Neuronal stem cell (in vitro differentiated cells): ENCODE data around the gene PSMB7.

Experiments used
- DNase-seq: peaks from one replicate; pipeline ENCODE4 v3.0.0-alpha.2; 2013; ENCODE audit warnings: low spot score
- H2AFZ ChIP-seq: one replicate; pipeline ENCODE4 v1.6.1; 2013; ENCODE audit warnings: mild to moderate bottlenecking, low read length, inconsistent platforms
- H2AK5ac ChIP-seq: 2 replicates; pipeline ENCODE4 v1.6.1; 2013; ENCODE audit warnings: low read depth, mild to moderate bottlenecking, inconsistent platforms, low read length, moderate library complexity, mixed read lengths
- H2BK120ac ChIP-seq: 2 replicates; pipeline ENCODE4 v1.6.1; 2013; ENCODE audit warnings: low read depth, mild to moderate bottlenecking, inconsistent platforms, low read length, moderate library complexity, mixed read lengths
- H2BK12ac ChIP-seq: one replicate; pipeline ENCODE4 v1.6.1; 2013; ENCODE audit warnings: low read length, inconsistent platforms
- H2BK15ac ChIP-seq: 2 replicates; pipeline ENCODE4 v1.6.1; 2013; ENCODE audit warnings: mild to moderate bottlenecking, low read length, inconsistent platforms, mixed read lengths
- H2BK5ac ChIP-seq: one replicate; pipeline ENCODE4 v1.6.1; 2013; ENCODE audit warnings: inconsistent platforms, mild to moderate bottlenecking, low read length, moderate library complexity
- H3K14ac ChIP-seq: one replicate; pipeline ENCODE4 v1.6.1; 2013; ENCODE audit warnings: low read length, inconsistent platforms
- H3K18ac ChIP-seq: 2 replicates; pipeline ENCODE4 v1.6.1; 2013; ENCODE audit warnings: low read length, inconsistent platforms
- H3K23ac ChIP-seq: 2 replicates; pipeline ENCODE4 v1.6.1; 2013; ENCODE audit warnings: low read depth, mild to moderate bottlenecking, mixed read lengths, low read length, inconsistent platforms; ENCODE audit not compliant: poor library complexity
- H3K27ac ChIP-seq: replicated peaks from 3 replicates; pipeline ENCODE4 v1.5.1; 2013; ENCODE audit warnings: low read length, inconsistent platforms
- H3K27me3 ChIP-seq, 3 experiments: 2 replicates each; pipeline ENCODE4 v1.6.1; 2013; ENCODE audit warnings: low read length in 3 of 3, mild to moderate bottlenecking in 2 of 3, inconsistent platforms in 1 of 3, low read depth in 1 of 3, mixed read lengths in 1 of 3, moderate library complexity in 1 of 3; ENCODE audit not compliant: control insufficient read depth in 3 of 3, insufficient read depth in 3 of 3
- H3K36me3 ChIP-seq, 2 donors: replicated peaks in 1 of 2; 2 replicates each; pipeline ENCODE4 v1.6.1; 2013; ENCODE audit warnings: low read length in 2 of 2; ENCODE audit not compliant: control insufficient read depth in 2 of 2, insufficient read depth in 2 of 2
- H3K4ac ChIP-seq: 2 replicates; pipeline ENCODE4 v1.6.1; 2013; ENCODE audit warnings: inconsistent platforms, mild to moderate bottlenecking, low read length, moderate library complexity
- H3K4me1 ChIP-seq, 2 donors: 1 replicate in 1 of 2; 2 replicates in 1 of 2; pipeline ENCODE4 v1.6.1; 2013; ENCODE audit warnings: low read length in 2 of 2, low read depth in 1 of 2; ENCODE audit not compliant: control insufficient read depth in 2 of 2, insufficient read depth in 1 of 2
- H3K4me2 ChIP-seq: one replicate; pipeline ENCODE4 v1.6.1; 2013; ENCODE audit warnings: mild to moderate bottlenecking, low read length, inconsistent platforms; ENCODE audit not compliant: insufficient read depth, poor library complexity, severe bottlenecking
- H3K4me3 ChIP-seq, 2 donors: 2 replicates each; pipeline ENCODE4 v1.5.1; 2013; ENCODE audit warnings: low read length in 2 of 2, mild to moderate bottlenecking in 2 of 2, inconsistent platforms in 1 of 2, moderate library complexity in 1 of 2
- H3K79me1 ChIP-seq: one replicate; pipeline ENCODE4 v1.6.1; 2013; ENCODE audit warnings: low read depth, mild to moderate bottlenecking, inconsistent platforms, low read length, moderate library complexity
- H3K9ac ChIP-seq: one replicate; pipeline ENCODE4 v1.6.1; 2013; ENCODE audit warnings: mild to moderate bottlenecking, low read depth, low read length, inconsistent platforms; ENCODE audit not compliant: poor library complexity
- H3K9me3 ChIP-seq, 2 donors: replicated peaks in 1 of 2; 2 replicates each; pipeline versions ENCODE3 to v1.6.1; 2013; ENCODE audit warnings: low read length in 2 of 2, mild to moderate bottlenecking in 2 of 2, inconsistent platforms in 1 of 2, low read depth in 1 of 2, mixed read lengths in 1 of 2, moderate library complexity in 1 of 2; ENCODE audit not compliant: control insufficient read depth in 2 of 2, insufficient read depth in 1 of 2
- H4K8ac ChIP-seq: one replicate; pipeline ENCODE4 v1.6.1; 2013; ENCODE audit warnings: low read depth, mild to moderate bottlenecking, inconsistent platforms, low read length, moderate library complexity
- H4K91ac ChIP-seq: one replicate; pipeline ENCODE4 v1.6.1; 2013; ENCODE audit warnings: low read length, low read depth, mild to moderate bottlenecking, inconsistent platforms; ENCODE audit not compliant: poor library complexity
- WGBS, 2 donors: extraction: QIAGEN DNeasy Blood & Tissue Kit; methylation state at CpG; one replicate each; pipeline ENCODE4 v1.1.7; 2013; ENCODE audit warnings: missing lambda C conversion rate in 2 of 2, mixed read lengths in 1 of 2; ENCODE audit not compliant: insufficient read length in 2 of 2, insufficient replicate concordance in 1 of 2; ENCODE audit errors: extremely low coverage in 2 of 2; 5-methylcytosine and 5-hydroxymethylcytosine counted together

The PSMB7 gene

GRCh38 chr9:124361128-124361527 lies 54.1 kb downstream of the PSMB7 start:
- Histone ChIP-seq H3K36me3 (peaks cover 6 to 60% of the 10 kb centered on the region in 2 donors), H2BK12ac (no peak overlapping the region), H3K14ac (no peak overlapping the region), H2BK15ac (no peak overlapping the region), H2BK5ac (no peak overlapping the region), H3K9ac (no peak overlapping the region), H3K27ac (no peak overlapping the region), H3K4ac (no peak overlapping the region), H3K23ac (no peak overlapping the region), H4K91ac (no peak overlapping the region), H3K4me2 (no peak overlapping the region), H4K8ac (no peak overlapping the region), H3K4me1 (peaks cover 2 to 22% of the 10 kb centered on the region in 2 donors), H2BK120ac (no peak overlapping the region), H3K4me3 (peak overlapping the region in 1 of 2 donors; percentile 31), H3K27me3 (no peaks in the 10 kb centered on the region), H2AK5ac (no peak overlapping the region), H3K18ac (no peak overlapping the region), H3K79me1 (peaks cover 4% of the 10 kb centered on the region), H3K9me3 (no peaks in the 10 kb centered on the region), H2AFZ (no peak overlapping the region)
- no peak for DNase-seq
- no CpG with 5 or more reads among the region's 8 CpGs for WGBS, 2 donors

DNA sequence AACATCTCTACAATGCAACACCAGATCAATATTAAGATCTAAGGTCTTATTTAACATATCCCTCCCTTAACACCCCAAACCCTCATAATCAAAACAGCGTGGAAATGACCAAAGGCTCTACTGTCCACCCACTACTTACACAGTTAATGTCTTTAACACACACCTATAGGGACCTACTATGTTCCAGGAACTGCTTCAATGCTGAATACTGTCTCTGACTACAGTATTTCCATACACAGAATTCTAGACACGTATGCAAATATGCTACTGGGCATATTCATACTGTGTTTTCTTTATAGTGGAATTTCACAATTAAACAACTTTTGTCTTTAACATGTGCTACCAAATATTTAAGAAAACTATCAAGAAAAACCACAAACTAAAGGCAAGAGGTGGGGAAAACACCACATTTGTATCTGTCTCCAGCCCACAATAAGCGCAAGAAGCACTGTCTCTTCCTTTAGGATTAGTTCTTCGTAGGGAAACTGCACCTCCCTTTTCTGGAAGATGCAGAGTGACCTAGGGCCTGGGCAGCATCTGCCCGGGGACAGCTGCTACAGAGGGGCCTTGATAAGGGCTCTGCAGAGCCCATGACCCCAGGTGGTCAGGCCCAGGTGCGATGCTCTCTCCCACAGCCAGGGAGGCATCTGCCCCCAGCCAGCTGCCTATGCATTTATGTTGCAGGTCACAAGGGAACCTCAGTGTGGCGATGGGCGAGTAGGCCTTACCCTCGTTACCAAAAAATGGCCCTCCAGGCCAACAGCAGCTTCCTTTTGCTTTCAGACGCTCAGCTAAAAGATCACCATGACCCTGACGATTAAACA lies 55.2 kb downstream of the PSMB7 start:
- H4K8ac ChIP-seq, result no peak overlapping the region
- no peaks in the 10 kb centered on the region for H3K27me3 ChIP-seq
- H2AK5ac ChIP-seq, result no peak overlapping the region
- no peak overlapping the region for H3K4me2 ChIP-seq
- no peak overlapping the region for H2BK15ac ChIP-seq
- H3K4me1 ChIP-seq, result peaks cover 2 to 22% of the 10 kb centered on the region in 2 donors
- no peak overlapping the region for H2BK120ac ChIP-seq
- no peak overlapping the region for H3K4ac ChIP-seq
- no peak for DNase-seq
- H2AFZ ChIP-seq, result no peak overlapping the region
- H3K23ac ChIP-seq, result no peak overlapping the region
- peaks cover 6 to 64% of the 10 kb centered on the region in 2 donors for H3K36me3 ChIP-seq
- H4K91ac ChIP-seq, result no peak overlapping the region
- no peak overlapping the region for H2BK12ac ChIP-seq
- H3K4me3 ChIP-seq, result no peak overlapping the region
- H3K79me1 ChIP-seq, result peaks cover 9% of the 10 kb centered on the region
- no peak overlapping the region for H2BK5ac ChIP-seq
- H3K27ac ChIP-seq, result no peak overlapping the region
- peak overlapping the region; percentile 25 for H3K18ac ChIP-seq
- no CpG with 5 or more reads among the region's 11 CpGs for WGBS, 2 donors
- H3K14ac ChIP-seq, result no peak overlapping the region
- no peaks in the 10 kb centered on the region for H3K9me3 ChIP-seq
- H3K9ac ChIP-seq, result no peak overlapping the region

- H3K36me3 ChIP-seq, result peaks cover 8 to 70% of the 10 kb centered on the region in 2 donors
Observed at GRCh38 chr9:124359426-124359825, 55.8 kb downstream of the PSMB7 start.

GRCh38 chr9:124358631-124359030 lies 56.6 kb downstream of the PSMB7 start:
- Histone ChIP-seq H3K9ac (no peak overlapping the region), H2BK12ac (no peak overlapping the region), H4K91ac (no peak overlapping the region), H3K14ac (no peak overlapping the region), H3K4ac (no peak overlapping the region), H3K18ac (no peak overlapping the region), H2AFZ (no peak overlapping the region), H3K9me3 (no peaks in the 10 kb centered on the region), H2BK15ac (no peak overlapping the region), H3K4me2 (no peak overlapping the region), H3K4me1 (peaks cover 2 to 15% of the 10 kb centered on the region in 2 donors), H2AK5ac (no peak overlapping the region), H3K23ac (no peak overlapping the region), H3K36me3 (peaks cover 12 to 73% of the 10 kb centered on the region in 2 donors), H3K79me1 (peaks cover 9% of the 10 kb centered on the region), H3K27ac (no peak overlapping the region), H4K8ac (no peak overlapping the region), H2BK5ac (no peak overlapping the region), H3K4me3 (no peak overlapping the region), H2BK120ac (no peak overlapping the region), H3K27me3 (no peaks in the 10 kb centered on the region)
- no peak for DNase-seq
- no CpG with 5 or more reads among the region's 13 CpGs for WGBS, 2 donors

More at GRCh38 chr9:124359426-124359825, 55.8 kb downstream of the PSMB7 start:
- Histone ChIP-seq H4K91ac (no peak overlapping the region), H3K79me1 (peaks cover 9% of the 10 kb centered on the region), H2BK15ac (no peak overlapping the region), H3K27me3 (no peaks in the 10 kb centered on the region), H2AFZ (no peak overlapping the region), H3K23ac (no peak overlapping the region), H2BK5ac (no peak overlapping the region), H3K27ac (no peak overlapping the region), H3K4ac (no peak overlapping the region), H3K18ac (no peak overlapping the region), H2BK12ac (no peak overlapping the region), H2AK5ac (no peak overlapping the region), H3K4me3 (no peak overlapping the region), H3K4me1 (peaks cover 2 to 19% of the 10 kb centered on the region in 2 donors), H3K14ac (no peak overlapping the region), H3K4me2 (no peak overlapping the region), H3K9me3 (no peaks in the 10 kb centered on the region), H2BK120ac (no peak overlapping the region), H4K8ac (no peak overlapping the region), H3K9ac (no peak overlapping the region)
- WGBS, 2 donors, result no CpG with 5 or more reads among the region's 6 CpGs
- DNase-seq, result no peak
